Activated CD8-positive, alpha-beta T cell treated with anti-CD3 and anti-CD28 coated beads, Interleukin-2, amount 10 ng/mL, durations not matched to agents 7 days and 5 days (primary cell): Measurements from ENCODE around the gene MCUR1. TPM values are rescaled to one million over a fixed set of nuclear protein-coding genes. Genes with fewer than 3 reads are reported as not detected.

ENCODE experiments used
- ATAC-seq: fragments of 150-1000 bp; cut with Tn5 transposase; one replicate; pipeline ENCODE4 v1.10.0; 2021; ENCODE audit warnings: moderate library complexity
- CTCF ChIA-PET: fragments of 350-600 bp; sonication (Branson Sonifier 250); formaldehyde crosslinking; loops from one replicate; lab custom pipeline; 2021; ENCODE audit warnings: antibody characterized with exemption; lab: Charles Lee
- POLR2A ChIA-PET: fragments of 350-600 bp; sonication (Branson Sonifier 250); formaldehyde crosslinking; loops from one replicate; lab custom pipeline; 2021; ENCODE audit warnings: antibody characterized with exemption; lab: Charles Lee
- DNase-seq: peaks from one replicate; pipeline ENCODE4 v3.0.0-alpha.2; 2020
- H3K27ac Mint-ChIP-seq: one replicate; pipeline ENCODE4 v1.8.0; 2021; ENCODE audit warnings: mild to moderate bottlenecking, mixed read lengths
- H3K27me3 Mint-ChIP-seq: one replicate; pipeline ENCODE4 v1.8.0; 2021; ENCODE audit warnings: low read depth, mixed read lengths
- H3K36me3 Mint-ChIP-seq: one replicate; pipeline ENCODE4 v1.8.0; 2021; ENCODE audit warnings: low read depth, mixed read lengths
- H3K4me1 Mint-ChIP-seq: one replicate; pipeline ENCODE4 v1.8.0; 2021; ENCODE audit warnings: low read depth, mixed read lengths
- H3K4me3 Mint-ChIP-seq: one replicate; pipeline ENCODE4 v1.8.0; 2021; ENCODE audit warnings: mild to moderate bottlenecking, mixed read lengths
- H3K9me3 Mint-ChIP-seq: one replicate; pipeline ENCODE4 v1.8.0; 2022; ENCODE audit warnings: mixed read lengths; ENCODE audit not compliant: insufficient read depth
- total RNA-seq, 2 experiments: library from RNA; stranded (reverse); gene quantifications; one replicate each; pipeline ENCODE4 v1.2.3, GENCODE V29; 2021

Gene MCUR1
- total RNA-seq, 2 experiments from 2014 or later: 29.7 to 30.3 TPM

DNA sequence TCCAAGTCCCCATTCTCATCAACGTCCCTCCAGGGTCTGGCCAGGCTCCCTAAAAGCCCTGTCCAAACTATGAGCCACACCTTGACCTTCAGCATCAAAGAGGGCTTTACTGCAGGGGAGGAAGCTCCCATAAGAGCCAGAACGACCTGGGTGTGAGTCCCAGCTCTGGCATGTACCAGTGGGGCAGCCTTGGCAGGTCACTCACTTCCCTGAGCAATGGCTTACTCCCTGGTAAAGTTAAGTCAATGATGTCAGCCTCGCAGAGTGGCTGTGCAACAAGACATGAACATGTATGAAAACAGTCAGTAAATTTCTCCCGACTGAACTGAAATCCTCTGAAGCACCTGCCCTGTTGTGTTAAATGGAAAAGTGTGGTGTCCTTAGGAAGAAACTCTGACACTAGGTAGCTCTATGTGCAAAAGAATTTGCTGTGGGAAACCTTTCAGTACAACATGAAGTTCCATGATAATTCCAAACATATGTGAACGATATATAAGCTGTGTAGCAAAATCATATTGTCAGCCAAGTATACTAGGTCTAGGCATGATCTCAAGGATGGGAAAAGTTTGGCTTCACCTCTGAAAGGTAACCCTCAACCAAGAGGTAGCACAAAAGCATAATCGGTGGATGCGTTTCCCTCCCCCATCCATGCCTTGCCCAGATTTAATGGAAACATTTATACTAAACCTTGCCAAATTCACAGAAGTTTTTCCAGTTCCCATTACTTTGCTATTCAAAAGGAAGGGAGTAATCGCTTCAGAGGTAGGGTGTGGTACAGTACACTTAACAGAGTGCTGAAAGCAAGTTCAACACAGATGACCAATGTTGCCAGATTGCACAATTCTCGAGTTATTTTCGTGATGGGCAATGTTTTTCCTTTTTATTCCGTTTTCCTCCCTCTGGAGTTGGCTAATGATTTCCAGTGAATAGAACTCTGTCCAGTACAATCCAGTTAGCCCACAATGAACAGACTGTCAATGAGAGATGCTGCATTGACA is 53.8 kb downstream of the MCUR1 start:
- H3K36me3 Mint-ChIP-seq: peaks cover 5% of the 10 kb centered on the region
- DNase-seq: no peak
- ChIA-PET CTCF (interaction anchor here (1.6 kb wide), 1 partner anchor 17 kb away, joined by 3 read pairs; no protein-coding TSS in a partner anchor), POLR2A (no interaction called here)
- H3K4me3 Mint-ChIP-seq: no peak overlapping the region
- no peaks in the 10 kb centered on the region for H3K9me3 Mint-ChIP-seq
- no peak overlapping the region for H3K27ac Mint-ChIP-seq
- no peaks in the 10 kb centered on the region for H3K27me3 Mint-ChIP-seq
- H3K4me1 Mint-ChIP-seq: peaks cover 35% of the 10 kb centered on the region
- no peak for ATAC-seq

DNA sequence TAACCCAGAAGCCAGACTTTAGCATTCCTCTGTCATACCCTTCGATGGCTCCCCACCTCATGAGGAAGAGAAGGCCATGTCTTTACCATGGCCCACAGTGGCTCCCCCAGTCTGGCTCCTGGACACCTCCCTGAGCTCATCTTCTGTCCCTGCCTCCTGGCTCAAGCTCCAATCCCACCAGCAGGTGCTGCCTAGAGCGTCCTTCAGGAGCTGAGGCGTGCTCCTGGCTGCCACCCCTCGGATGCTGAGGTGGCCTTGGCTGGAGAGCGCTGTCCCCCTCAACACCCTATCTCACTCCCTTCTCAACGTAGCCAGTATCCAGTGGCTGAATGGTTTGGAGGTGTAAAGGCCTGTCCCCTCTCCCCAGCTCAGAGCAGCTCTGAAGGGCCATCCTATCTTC is 55.3 kb downstream of the MCUR1 start:
- Mint-ChIP-seq H3K4me3 (no peak overlapping the region), H3K9me3 (no peaks in the 10 kb centered on the region), H3K4me1 (peaks cover 32% of the 10 kb centered on the region), H3K27me3 (no peaks in the 10 kb centered on the region), H3K27ac (no peak overlapping the region), H3K36me3 (peaks cover 5% of the 10 kb centered on the region)
- DNase-seq (no peak), ATAC-seq (no peak)
- ChIA-PET POLR2A (interaction anchor here (1.4 kb wide), 1 partner anchor 143 kb away, joined by 3 read pairs; the partner anchor contains the start of gene NOL7), CTCF (interaction anchor here (0.9 to 1.6 kb wide), 4 partner anchors 11 to 184 kb away, joined by 3 to 4 read pairs (median 3); partner anchors contain the start of gene SIRT5)

DNA sequence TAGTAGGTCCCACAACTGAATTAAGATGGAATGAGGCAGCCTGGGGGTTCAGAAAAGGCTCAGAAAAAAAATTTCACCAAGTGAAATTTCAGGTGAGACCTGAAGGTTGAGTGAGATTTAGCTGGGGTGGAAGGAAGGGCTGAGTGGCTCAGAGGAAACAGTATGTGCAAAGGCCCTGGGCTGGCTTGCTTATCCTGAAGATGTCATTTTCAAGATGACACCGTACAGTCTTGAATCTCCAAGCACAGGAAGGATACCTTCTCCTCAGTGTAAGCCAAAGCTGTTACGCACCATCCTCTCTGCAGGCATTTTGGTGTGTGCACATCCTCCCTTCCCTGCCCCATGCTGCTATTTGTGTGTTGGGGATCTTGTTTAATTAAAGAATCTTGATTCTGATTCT is 59.7 kb downstream of the MCUR1 start:
- Mint-ChIP-seq H3K9me3 (no peaks in the 10 kb centered on the region), H3K4me1 (peaks cover 3% of the 10 kb centered on the region), H3K27ac (no peak overlapping the region), H3K4me3 (no peak overlapping the region), H3K36me3 (no peaks in the 10 kb centered on the region), H3K27me3 (no peaks in the 10 kb centered on the region)
- ChIA-PET POLR2A (no interaction called here), CTCF (no interaction called here)
- no peak for DNase-seq
- no peak for ATAC-seq

DNA sequence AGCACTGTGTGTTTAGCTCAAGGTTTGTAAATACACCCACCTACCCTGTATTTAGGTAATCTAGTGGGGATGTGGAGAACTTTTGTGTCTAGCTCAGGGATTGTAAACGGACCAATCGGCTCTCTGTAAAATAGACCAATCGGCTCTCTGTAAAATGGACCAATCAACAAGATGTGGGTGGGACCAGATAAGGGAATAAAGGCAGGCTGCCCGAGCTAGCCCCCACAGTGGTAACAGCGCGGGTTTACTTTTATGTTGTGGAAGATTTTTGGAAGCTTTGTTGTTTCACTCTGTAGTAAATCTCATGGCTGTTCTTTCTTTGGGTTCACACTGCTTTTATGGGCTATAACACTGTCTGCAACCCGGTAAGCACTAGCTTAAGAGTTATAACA is 70.6 kb downstream of the MCUR1 start:
- ChIA-PET CTCF (interaction anchor here (0.6 kb wide), 1 partner anchor 16 kb away, joined by 3 read pairs; no protein-coding TSS in a partner anchor), POLR2A (no interaction called here)
- no peaks in the 10 kb centered on the region for H3K9me3 Mint-ChIP-seq
- peaks cover 11% of the 10 kb centered on the region for H3K4me1 Mint-ChIP-seq
- ATAC-seq: no peak
- DNase-seq: no peak
- no peak overlapping the region for H3K4me3 Mint-ChIP-seq
- H3K36me3 Mint-ChIP-seq: peaks cover 2% of the 10 kb centered on the region
- no peak overlapping the region for H3K27ac Mint-ChIP-seq
- peaks cover 2% of the 10 kb centered on the region for H3K27me3 Mint-ChIP-seq

DNA sequence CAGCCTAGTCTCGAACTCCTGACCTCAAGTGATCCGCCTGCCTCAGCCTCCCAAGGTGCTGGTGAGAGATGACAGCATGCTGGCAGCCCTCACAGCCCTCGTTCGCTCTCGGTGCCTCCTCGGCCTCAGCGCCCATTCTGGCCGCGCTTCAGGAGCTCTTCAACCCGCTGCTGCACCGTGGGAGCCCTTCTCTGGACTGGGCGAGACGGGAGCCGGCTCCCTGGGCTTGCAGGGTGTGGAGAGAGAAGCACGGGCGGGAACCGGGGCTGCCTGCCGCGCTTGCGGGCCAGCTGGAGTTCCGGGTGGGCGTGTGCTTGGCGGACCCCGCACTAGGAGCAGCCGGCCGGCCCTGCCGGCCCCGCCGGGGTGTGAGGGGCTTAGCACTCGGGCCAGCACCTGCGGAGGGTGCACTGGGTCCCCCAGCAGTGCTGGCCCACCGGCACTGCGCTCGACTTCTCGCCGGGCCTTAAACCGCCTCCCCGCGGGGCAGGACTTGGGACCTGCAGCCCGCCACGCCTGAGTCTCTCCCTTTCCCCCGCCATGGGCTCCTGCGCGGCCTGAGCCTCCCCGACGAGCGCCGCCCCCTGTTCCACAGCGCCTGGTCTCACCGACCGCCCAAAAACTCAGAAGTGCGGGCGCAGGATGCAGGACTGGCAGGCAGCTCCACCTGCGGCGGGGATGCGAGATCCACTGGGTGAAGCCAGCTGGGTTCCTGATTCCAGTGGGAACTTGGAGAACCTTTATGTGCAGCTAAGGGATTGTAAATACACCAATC is 71.2 kb downstream of the MCUR1 start:
- H3K27me3 Mint-ChIP-seq: no peaks in the 10 kb centered on the region
- ATAC-seq (no peak), DNase-seq (no peak)
- ChIA-PET CTCF (interaction anchor here (0.6 kb wide), 1 partner anchor 16 kb away, joined by 3 read pairs; no protein-coding TSS in a partner anchor), POLR2A (no interaction called here)
- peaks cover 8% of the 10 kb centered on the region for H3K4me1 Mint-ChIP-seq
- peaks cover 2% of the 10 kb centered on the region for H3K36me3 Mint-ChIP-seq
- no peaks in the 10 kb centered on the region for H3K9me3 Mint-ChIP-seq
- H3K27ac Mint-ChIP-seq: no peak overlapping the region
- H3K4me3 Mint-ChIP-seq: no peak overlapping the region

DNA sequence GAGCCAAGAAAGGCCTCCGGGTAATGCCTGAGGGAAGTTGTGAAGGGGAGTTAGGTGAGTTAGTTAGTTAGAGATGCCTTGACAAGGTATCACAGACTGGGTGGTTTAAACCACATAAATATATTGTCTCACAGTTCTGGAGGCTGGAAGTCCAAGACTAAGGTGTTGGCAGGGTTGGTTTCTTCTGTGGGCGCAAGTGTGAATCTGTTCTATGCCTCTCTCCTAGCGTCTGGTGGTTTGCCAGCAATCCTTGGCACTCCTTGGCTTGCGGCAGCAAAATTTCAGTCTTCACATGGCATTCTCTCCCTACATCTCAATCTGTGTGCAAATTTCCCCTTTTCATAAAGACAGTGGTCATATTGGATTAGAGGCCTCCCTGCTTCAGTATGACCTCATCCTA is 73.0 kb downstream of the MCUR1 start:
- H3K4me1 Mint-ChIP-seq: no peaks in the 10 kb centered on the region
- no peak for DNase-seq
- ChIA-PET CTCF (no interaction called here), POLR2A (no interaction called here)
- H3K27me3 Mint-ChIP-seq: no peaks in the 10 kb centered on the region
- H3K4me3 Mint-ChIP-seq: no peak overlapping the region
- no peaks in the 10 kb centered on the region for H3K36me3 Mint-ChIP-seq
- no peak overlapping the region for H3K27ac Mint-ChIP-seq
- no peaks in the 10 kb centered on the region for H3K9me3 Mint-ChIP-seq
- ATAC-seq: no peak

Other genes starting within 250 kb of the MCUR1 start
- 10 to 100 TPM in 1 of 2 experiments, 1 to 10 TPM in 1; 9.2 to 12.1 TPM for gene SIRT5, start 240.0 kb downstream of the MCUR1 start, total RNA-seq
- 10 to 100 TPM; 67.3 to 71.6 TPM for gene NOL7, start 199.2 kb downstream of the MCUR1 start, total RNA-seq
- 10 to 100 TPM; 50.0 to 53.4 TPM for gene RANBP9, start 102.7 kb downstream of the MCUR1 start, total RNA-seq
- gene RNF182, start 110.4 kb upstream of the MCUR1 start, total RNA-seq: not detected